ENCODE data around the gene CLCN7. TPM values are rescaled to one million over a fixed set of nuclear protein-coding genes. Genes with fewer than 3 reads are reported as not detected.

Gene CLCN7
- total RNA-seq, 1 experiment from 2014 or later: 110 TPM

DNA sequence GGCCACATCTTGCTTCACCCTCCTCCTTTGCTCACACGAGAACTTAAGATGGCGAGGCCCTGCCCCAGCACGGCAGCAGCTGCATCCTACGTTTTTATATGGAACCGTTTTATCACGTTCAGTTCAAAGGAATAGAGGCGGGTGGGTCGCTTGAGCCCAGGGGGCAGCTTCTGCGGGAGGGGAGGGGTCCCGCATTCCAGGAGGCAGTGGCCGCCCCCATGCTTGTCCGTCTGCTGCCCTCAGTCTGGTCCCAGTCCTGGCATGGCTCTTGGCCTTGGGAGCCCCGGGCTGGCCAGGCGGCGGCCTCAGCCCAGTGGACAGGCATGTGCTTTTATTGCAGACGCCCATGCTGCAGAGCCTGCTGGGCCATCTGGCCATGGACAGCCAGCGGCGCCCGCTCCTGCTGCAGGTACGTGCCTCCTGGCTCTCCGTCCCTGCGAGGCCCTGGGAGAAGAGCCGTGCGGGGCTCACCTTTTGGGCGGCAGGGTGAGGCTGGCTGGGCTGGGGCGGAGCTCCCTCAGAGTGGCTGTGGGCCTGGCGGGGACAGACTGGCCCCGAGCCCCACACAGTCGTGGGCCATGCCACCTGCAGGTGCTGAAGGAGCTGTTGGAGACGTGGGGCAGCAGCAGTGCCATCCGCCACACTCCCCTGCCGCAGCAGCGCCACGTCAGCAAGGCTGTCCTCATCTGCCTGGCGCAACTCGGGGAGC is 25.1 kb upstream of the CLCN7 start:
- no TSS peak for BruUV-seq (replicated peaks)
- DNase-seq: no peak

DNA sequence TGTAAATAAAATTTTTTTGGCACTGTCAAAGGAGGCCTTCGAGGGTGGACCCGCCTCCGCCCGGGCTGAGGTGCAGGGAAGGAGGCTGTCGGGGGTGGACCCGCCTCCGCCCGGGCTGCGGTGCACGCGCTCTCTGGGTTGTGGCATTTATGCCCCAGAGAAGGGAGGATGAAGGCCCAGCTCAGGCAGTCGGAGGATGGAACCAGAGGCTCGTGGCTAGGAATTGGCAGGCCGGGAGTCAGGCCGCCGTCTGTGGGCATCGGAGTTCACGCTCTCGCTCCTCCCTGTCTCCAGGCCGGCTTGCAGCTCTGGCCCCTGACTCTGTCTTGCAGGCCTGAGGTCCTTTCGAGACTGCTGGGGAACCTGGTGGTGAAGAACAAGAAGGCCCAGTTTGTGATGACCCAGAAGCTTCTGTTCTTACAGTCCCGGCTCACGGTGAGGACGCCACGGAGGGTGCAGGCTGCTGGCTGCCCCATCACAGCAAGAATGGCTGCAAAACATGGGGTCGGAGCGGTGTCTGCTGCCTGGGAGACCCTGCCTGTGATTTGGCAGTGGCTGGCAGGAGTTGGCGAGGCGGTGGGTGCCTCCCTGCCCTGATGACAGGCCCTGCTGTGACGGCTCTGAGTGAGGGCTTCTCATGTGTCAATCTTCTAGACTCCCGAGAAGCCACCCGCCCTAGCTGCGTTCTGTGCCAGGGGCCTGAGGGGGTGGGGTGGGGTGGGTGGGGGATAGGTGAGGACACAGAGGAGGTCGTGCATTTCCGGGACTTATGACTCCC is 24.3 kb upstream of the CLCN7 start:
- Histone ChIP-seq H3K4me2 (no peak overlapping the region), H3K27me3 (ENCODE audit: insufficient read depth, low read depth) (no peaks in the 10 kb centered on the region), H3K4me1 (replicated peaks; ENCODE audit: insufficient read depth) (peaks cover 8% of the 10 kb centered on the region; the same call in 1 of the 2 replicates), H3K4me3 (no peak overlapping the region), H3K27ac (no peak overlapping the region), H3K36me3 (ENCODE audit: low read depth) (no peaks in the 10 kb centered on the region), H3K9me2 (ENCODE audit: insufficient read depth) (no peaks in the 10 kb centered on the region), H2AFZ (no peak overlapping the region), H3K9me3 (ENCODE audit: insufficient read depth, low read depth) (no peaks in the 10 kb centered on the region), H3F3A (ENCODE audit: insufficient read depth, low read depth) (no peaks in the 10 kb centered on the region), H4K20me1 (ENCODE audit: insufficient read depth) (peaks cover 5% of the 10 kb centered on the region; the same call in 1 of the 2 replicates), H3K79me2 (ENCODE audit: low read depth) (peaks cover 14% of the 10 kb centered on the region)
- ChIA-PET POLR2A (ENCODE audit: unreplicated experiment) (no interaction called here), CTCF (no interaction called here)
- DNase-seq: no peak
- TF ChIP-seq, protein P1, sequence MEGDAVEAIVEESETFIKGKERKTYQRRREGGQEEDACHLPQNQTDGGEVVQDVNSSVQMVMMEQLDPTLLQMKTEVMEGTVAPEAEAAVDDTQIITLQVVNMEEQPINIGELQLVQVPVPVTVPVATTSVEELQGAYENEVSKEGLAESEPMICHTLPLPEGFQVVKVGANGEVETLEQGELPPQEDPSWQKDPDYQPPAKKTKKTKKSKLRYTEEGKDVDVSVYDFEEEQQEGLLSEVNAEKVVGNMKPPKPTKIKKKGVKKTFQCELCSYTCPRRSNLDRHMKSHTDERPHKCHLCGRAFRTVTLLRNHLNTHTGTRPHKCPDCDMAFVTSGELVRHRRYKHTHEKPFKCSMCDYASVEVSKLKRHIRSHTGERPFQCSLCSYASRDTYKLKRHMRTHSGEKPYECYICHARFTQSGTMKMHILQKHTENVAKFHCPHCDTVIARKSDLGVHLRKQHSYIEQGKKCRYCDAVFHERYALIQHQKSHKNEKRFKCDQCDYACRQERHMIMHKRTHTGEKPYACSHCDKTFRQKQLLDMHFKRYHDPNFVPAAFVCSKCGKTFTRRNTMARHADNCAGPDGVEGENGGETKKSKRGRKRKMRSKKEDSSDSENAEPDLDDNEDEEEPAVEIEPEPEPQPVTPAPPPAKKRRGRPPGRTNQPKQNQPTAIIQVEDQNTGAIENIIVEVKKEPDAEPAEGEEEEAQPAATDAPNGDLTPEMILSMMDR (conservative IDR thresholded peaks at IDR 0.05): no peak
- TF ChIP-seq EZH2 (IDR thresholded peaks at IDR 0.05; ENCODE audit: low read depth): no peak
- no TSS peak for BruUV-seq (replicated peaks)
- intact Hi-C loops (cut with micrococcal nuclease; ENCODE audit: unreplicated experiment): no loop called here

More for the DNA sequence above, 25.1 kb upstream of the CLCN7 start:
- Histone ChIP-seq H2AFZ (no peak overlapping the region), H3K79me2 (ENCODE audit: low read depth) (peaks cover 6% of the 10 kb centered on the region), H3K9me2 (ENCODE audit: insufficient read depth) (no peaks in the 10 kb centered on the region), H3K27ac (no peak overlapping the region), H3K9me3 (ENCODE audit: insufficient read depth, low read depth) (no peaks in the 10 kb centered on the region), H3K4me3 (no peak overlapping the region), H3K36me3 (ENCODE audit: low read depth) (no peaks in the 10 kb centered on the region), H3K4me1 (replicated peaks; ENCODE audit: insufficient read depth) (no peaks in the 10 kb centered on the region), H3K4me2 (no peak overlapping the region), H3K27me3 (ENCODE audit: insufficient read depth, low read depth) (no peaks in the 10 kb centered on the region), H3F3A (ENCODE audit: insufficient read depth, low read depth) (no peaks in the 10 kb centered on the region), H4K20me1 (ENCODE audit: insufficient read depth) (no peaks in the 10 kb centered on the region; the same call in 1 of the 2 replicates)
- CTCF ChIA-PET: no interaction called here
- POLR2A ChIA-PET (ENCODE audit: unreplicated experiment): no interaction called here
- TF ChIP-seq, protein P1 (conservative IDR thresholded peaks at IDR 0.05): no peak
- no peak for TF ChIP-seq EZH2 (IDR thresholded peaks at IDR 0.05; ENCODE audit: low read depth)
- intact Hi-C loops (cut with micrococcal nuclease; ENCODE audit: unreplicated experiment): no loop called here

DNA sequence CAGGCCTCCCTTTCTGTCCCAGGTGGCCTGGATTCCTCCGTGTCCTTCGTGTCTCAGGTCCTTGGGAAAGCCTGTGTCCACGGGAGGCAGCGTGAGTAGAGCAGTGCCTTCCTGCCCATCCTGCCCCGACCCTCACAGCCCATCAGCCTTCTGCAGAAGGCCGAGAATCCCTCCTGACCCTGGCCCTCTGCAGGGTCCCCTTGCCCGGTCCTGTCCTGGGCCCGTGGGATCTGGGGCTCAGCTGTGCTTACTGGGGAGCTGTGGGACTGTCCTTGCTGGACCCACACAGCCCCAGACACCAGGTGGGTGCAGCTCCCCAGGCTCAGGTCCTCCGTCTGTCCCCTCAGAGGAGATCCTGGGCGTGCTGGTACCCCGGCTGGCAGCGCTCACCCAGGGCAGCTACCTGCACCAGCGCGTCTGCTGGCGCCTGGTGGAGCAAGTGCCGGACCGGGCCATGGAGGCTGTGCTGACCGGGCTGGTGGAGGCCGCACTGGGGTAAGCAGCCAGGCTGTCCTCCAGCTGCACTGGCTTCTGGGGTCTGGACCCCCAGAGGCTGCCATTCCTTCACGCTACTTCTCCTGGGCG is 22.3 kb upstream of the CLCN7 start:
- Histone ChIP-seq H3K9me3 (ENCODE audit: insufficient read depth, low read depth) (no peaks in the 10 kb centered on the region), H2AFZ (no peak overlapping the region), H3K9me2 (ENCODE audit: insufficient read depth) (no peaks in the 10 kb centered on the region), H4K20me1 (ENCODE audit: insufficient read depth) (peaks cover 5% of the 10 kb centered on the region; the same call in 1 of the 2 replicates), H3K36me3 (ENCODE audit: low read depth) (no peaks in the 10 kb centered on the region), H3K4me1 (replicated peaks; ENCODE audit: insufficient read depth) (peaks cover 17% of the 10 kb centered on the region; the same call in 1 of the 2 replicates), H3K27me3 (ENCODE audit: insufficient read depth, low read depth) (no peaks in the 10 kb centered on the region), H3K27ac (no peak overlapping the region), H3K4me2 (no peak overlapping the region), H3F3A (ENCODE audit: insufficient read depth, low read depth) (peaks cover 8% of the 10 kb centered on the region; the same call in 1 of the 2 replicates), H3K4me3 (no peak overlapping the region), H3K79me2 (ENCODE audit: low read depth) (peaks cover 19% of the 10 kb centered on the region)
- no peak for TF ChIP-seq EZH2 (IDR thresholded peaks at IDR 0.05; ENCODE audit: low read depth)
- TF ChIP-seq, protein P1 (conservative IDR thresholded peaks at IDR 0.05): no peak
- DNase-seq: no peak
- BruUV-seq (replicated peaks): no TSS peak
- intact Hi-C loops (cut with micrococcal nuclease; ENCODE audit: unreplicated experiment): no loop called here
- CTCF ChIA-PET: no interaction called here
- POLR2A ChIA-PET (ENCODE audit: unreplicated experiment): no interaction called here

Data from PC-9 (cell line).